ENCODE measurements around the gene PIPOX.

PIPOX gene

GRCh38 chr17:29103341-29103740 is 60.4 kb downstream of the PIPOX start:
- Histone ChIP-seq H3K4me2 (ENCODE audit: insufficient read depth, low read length, poor library complexity, severe bottlenecking) (no peak overlapping the region), H3K4me1 (ENCODE audit: control insufficient read depth in 2 of 2, insufficient read depth in 1 of 2, low read depth in 1 of 2, low read length in 2 of 2) (peaks cover 3 to 4% of the 10 kb centered on the region in 2 donors), H3K23ac (ENCODE audit: low read depth, low read length, poor library complexity) (no peak overlapping the region), H3K9ac (ENCODE audit: low read depth, low read length, poor library complexity) (no peak overlapping the region), H2BK15ac (ENCODE audit: low read length) (no peak overlapping the region), H2AK5ac (ENCODE audit: low read depth, low read length) (no peak overlapping the region), H3K27ac (replicated peaks; ENCODE audit: low read length) (no peak overlapping the region), H3K9me3 (replicated peaks in 1 of 2; ENCODE audit: control insufficient read depth in 2 of 2, insufficient read depth in 1 of 2, low read depth in 1 of 2, low read length in 2 of 2) (no peaks in the 10 kb centered on the region), H2BK120ac (ENCODE audit: low read depth, low read length) (no peak overlapping the region), H3K36me3 (replicated peaks in 1 of 2; ENCODE audit: control insufficient read depth in 2 of 2, insufficient read depth in 2 of 2, low read length in 2 of 2) (peaks cover 7 to 34% of the 10 kb centered on the region in 2 donors), H3K79me1 (ENCODE audit: low read depth, low read length) (no peaks in the 10 kb centered on the region), H2BK5ac (ENCODE audit: low read length) (no peak overlapping the region), H3K18ac (ENCODE audit: low read length) (no peak overlapping the region), H3K14ac (ENCODE audit: low read length) (no peak overlapping the region), H3K27me3 (ENCODE audit: control insufficient read depth in 3 of 3, insufficient read depth in 3 of 3, low read depth in 1 of 3, low read length in 3 of 3) (no peaks in the 10 kb centered on the region), H3K4me3 (ENCODE audit: low read length in 2 of 2) (no peak overlapping the region), H3K4ac (ENCODE audit: low read length) (no peak overlapping the region), H4K91ac (ENCODE audit: low read depth, low read length, poor library complexity) (no peak overlapping the region), H2AFZ (ENCODE audit: low read length) (no peak overlapping the region), H2BK12ac (ENCODE audit: low read length) (no peak overlapping the region), H4K8ac (ENCODE audit: low read depth, low read length) (no peak overlapping the region)
- DNase-seq (ENCODE audit: low spot score), result no peak
- no CpG with 5 or more reads among the region's 4 CpGs for WGBS, 2 donors (ENCODE audit: extremely low coverage in 2 of 2, insufficient read length in 2 of 2, insufficient replicate concordance in 1 of 2)

All from neuronal stem cell (in vitro differentiated cells).